DOHH2 (cell line): ENCODE data around the gene TAPT1.

ENCODE experiments used
- H3F3A ChIP-seq: fragments of 200-600 bp; sonication (generic), shearing (Covaris generic); 2 replicates; pipeline ENCODE4 v1.6.0; 2016; ENCODE audit warnings: antibody characterized with exemption, mild to moderate bottlenecking; ENCODE audit not compliant: control insufficient read depth, insufficient read depth
- H3K27ac ChIP-seq: fragments of 200-600 bp; sonication (generic); 2 replicates; pipeline ENCODE4 v1.5.1; 2014; ENCODE audit warnings: low read depth, mild to moderate bottlenecking, low read length, moderate library complexity
- H3K27me3 ChIP-seq: fragments of 200-600 bp; sonication (generic); 2 replicates; pipeline ENCODE4 v1.6.1; 2014; ENCODE audit warnings: mild to moderate bottlenecking, low read length, mixed read lengths; ENCODE audit not compliant: control insufficient read depth
- H3K36me3 ChIP-seq: fragments of 200-600 bp; sonication (generic); 2 replicates; pipeline ENCODE4 v1.6.1; 2014; ENCODE audit warnings: mild to moderate bottlenecking, low read length, moderate library complexity, mixed read lengths; ENCODE audit not compliant: control insufficient read depth
- H3K4me1 ChIP-seq: fragments of 200-600 bp; sonication (generic); 2 replicates; pipeline ENCODE4 v1.6.1; 2014; ENCODE audit warnings: mild to moderate bottlenecking, low read length, mixed read lengths; ENCODE audit not compliant: control insufficient read depth
- H3K4me2 ChIP-seq: fragments of 200-600 bp; sonication (generic); 2 replicates; pipeline ENCODE4 v1.6.0; 2014; ENCODE audit warnings: mild to moderate bottlenecking, low read length, moderate library complexity
- H3K4me3 ChIP-seq: fragments of 200-600 bp; sonication (generic); 2 replicates; pipeline ENCODE4 v1.5.1; 2014; ENCODE audit warnings: mild to moderate bottlenecking, low read length, mixed read lengths
- H3K79me2 ChIP-seq: fragments of 200-600 bp; sonication (generic); 2 replicates; pipeline ENCODE4 v1.6.1; 2014; ENCODE audit warnings: mild to moderate bottlenecking, low read length, mixed read lengths; ENCODE audit not compliant: control insufficient read depth
- H3K9me2 ChIP-seq: fragments of 200-600 bp; sonication (generic); replicated peaks from 2 replicates; pipeline ENCODE4 v1.6.1; 2014; ENCODE audit warnings: mild to moderate bottlenecking, low read length, mixed read lengths; ENCODE audit not compliant: control insufficient read depth
- H3K9me3 ChIP-seq: fragments of 200-600 bp; sonication (generic); 2 replicates; pipeline ENCODE4 v1.6.1; 2014; ENCODE audit warnings: antibody characterized with exemption, low read length, mixed read lengths; ENCODE audit not compliant: control insufficient read depth, insufficient read depth
- H4K20me1 ChIP-seq: fragments of 200-600 bp; sonication (generic); 2 replicates; pipeline ENCODE4 v1.6.0; 2014; ENCODE audit warnings: low read depth, mild to moderate bottlenecking, antibody characterized with exemption, low read length, moderate library complexity; ENCODE audit not compliant: control insufficient read depth, insufficient read depth
- EZH2phosphoT487 ChIP-seq: fragments of 200-600 bp; sonication (generic); IDR thresholded peaks from 2 replicates; pipeline ENCODE4 v1.6.1; 2017; ENCODE audit warnings: borderline replicate concordance, mild to moderate bottlenecking, antibody characterized with exemption, low read length, moderate library complexity, mixed read lengths
- TF ChIP-seq, protein P1 (sequence below): fragments of 200-600 bp; sonication (generic); IDR thresholded peaks from one replicate; pipeline ENCODE4 v1.5.1; 2014; ENCODE audit warnings: antibody characterized with exemption, mild to moderate bottlenecking, low read depth, low read length; ENCODE audit not compliant: poor library complexity, severe bottlenecking

The TAPT1 gene

DNA sequence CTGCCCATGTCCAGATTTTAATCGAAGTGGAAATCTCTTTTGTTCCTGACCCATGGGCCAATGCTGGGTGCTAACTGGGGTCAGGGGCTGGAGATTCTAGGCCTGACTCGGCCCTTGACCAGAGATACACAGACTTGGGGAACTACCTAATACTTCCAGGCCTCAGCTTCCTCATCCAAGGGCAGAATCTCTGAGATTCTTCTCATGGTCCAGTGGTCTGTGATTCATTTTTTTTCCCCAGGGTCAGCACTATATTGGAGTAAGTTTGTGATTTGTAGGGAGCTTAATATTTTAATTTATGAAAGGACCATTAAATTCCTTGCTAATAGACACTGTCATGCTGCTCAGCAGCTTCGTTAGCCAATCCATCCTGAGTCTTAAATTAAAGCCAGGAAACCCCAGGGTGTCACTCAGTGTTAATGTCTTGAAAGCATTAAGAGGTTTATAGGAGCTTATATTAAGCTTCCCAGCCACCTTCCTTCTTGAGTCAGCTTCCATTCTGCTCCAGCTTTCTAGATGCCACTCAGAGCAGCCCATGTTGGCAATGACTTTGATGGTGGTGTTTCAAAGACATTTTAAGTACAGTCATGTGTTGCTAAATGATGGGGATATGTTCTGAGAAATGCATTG, 115.5 kb downstream of the TAPT1 start:
- Histone ChIP-seq H3F3A (no peaks in the 10 kb centered on the region), H3K4me2 (no peak overlapping the region), H3K4me1 (peaks cover 3% of the 10 kb centered on the region; the same call in 1 of the 2 replicates), H3K4me3 (no peak overlapping the region), H3K9me3 (no peaks in the 10 kb centered on the region), H3K27me3 (no peaks in the 10 kb centered on the region), H3K79me2 (no peaks in the 10 kb centered on the region), H3K9me2 (no peaks in the 10 kb centered on the region; the same call in 1 of the 2 replicates), H3K36me3 (no peaks in the 10 kb centered on the region), H3K27ac (no peak overlapping the region), H4K20me1 (no peaks in the 10 kb centered on the region)
- TF ChIP-seq, protein P1, sequence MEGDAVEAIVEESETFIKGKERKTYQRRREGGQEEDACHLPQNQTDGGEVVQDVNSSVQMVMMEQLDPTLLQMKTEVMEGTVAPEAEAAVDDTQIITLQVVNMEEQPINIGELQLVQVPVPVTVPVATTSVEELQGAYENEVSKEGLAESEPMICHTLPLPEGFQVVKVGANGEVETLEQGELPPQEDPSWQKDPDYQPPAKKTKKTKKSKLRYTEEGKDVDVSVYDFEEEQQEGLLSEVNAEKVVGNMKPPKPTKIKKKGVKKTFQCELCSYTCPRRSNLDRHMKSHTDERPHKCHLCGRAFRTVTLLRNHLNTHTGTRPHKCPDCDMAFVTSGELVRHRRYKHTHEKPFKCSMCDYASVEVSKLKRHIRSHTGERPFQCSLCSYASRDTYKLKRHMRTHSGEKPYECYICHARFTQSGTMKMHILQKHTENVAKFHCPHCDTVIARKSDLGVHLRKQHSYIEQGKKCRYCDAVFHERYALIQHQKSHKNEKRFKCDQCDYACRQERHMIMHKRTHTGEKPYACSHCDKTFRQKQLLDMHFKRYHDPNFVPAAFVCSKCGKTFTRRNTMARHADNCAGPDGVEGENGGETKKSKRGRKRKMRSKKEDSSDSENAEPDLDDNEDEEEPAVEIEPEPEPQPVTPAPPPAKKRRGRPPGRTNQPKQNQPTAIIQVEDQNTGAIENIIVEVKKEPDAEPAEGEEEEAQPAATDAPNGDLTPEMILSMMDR: no peak
- no peak for TF ChIP-seq EZH2phosphoT487
